ENCODE measurements around the gene RDH16.
"Not testable (repeated sequence)": the region's sequence is repeated elsewhere in the genome, so short reads cannot be mapped to it uniquely, and the experiment has no call there.

Gene RDH16

DNA sequence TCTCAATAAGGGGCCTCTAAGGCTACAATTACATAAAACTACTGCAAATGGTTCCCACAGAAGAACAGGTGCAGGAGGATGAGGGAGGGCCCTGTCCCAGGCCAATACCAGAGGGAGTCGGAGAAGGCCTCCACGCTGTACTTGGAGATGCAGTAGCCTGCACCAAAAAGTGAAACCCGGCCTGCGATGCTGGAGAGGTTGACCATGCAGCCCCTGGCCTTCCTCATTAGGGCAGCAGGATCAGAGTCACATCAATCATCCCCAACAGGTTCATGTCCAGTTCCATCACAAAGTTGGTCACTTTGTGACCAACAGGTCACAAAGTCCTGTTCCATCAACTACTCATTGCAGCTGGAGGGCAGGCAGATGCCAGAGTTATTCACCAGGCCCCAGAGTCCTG, 26.0 kb upstream of the RDH16 start:
- H3K9ac ChIP-seq (ENCODE audit: low read length), result no peak overlapping the region
- no peak overlapping the region for H3K27ac ChIP-seq (ENCODE audit: low read depth, low read length)
- H3K36me3 ChIP-seq (ENCODE audit: control insufficient read depth, insufficient read depth, low read length), result no peaks in the 10 kb centered on the region
- no peaks in the 10 kb centered on the region for H3K4me1 ChIP-seq (ENCODE audit: control insufficient read depth, insufficient read depth, low read length)
- no peaks in the 10 kb centered on the region for H3K27me3 ChIP-seq (ENCODE audit: control insufficient read depth, insufficient read depth, low read length)
- no peak overlapping the region for H3K4me3 ChIP-seq (ENCODE audit: low read length)

DNA sequence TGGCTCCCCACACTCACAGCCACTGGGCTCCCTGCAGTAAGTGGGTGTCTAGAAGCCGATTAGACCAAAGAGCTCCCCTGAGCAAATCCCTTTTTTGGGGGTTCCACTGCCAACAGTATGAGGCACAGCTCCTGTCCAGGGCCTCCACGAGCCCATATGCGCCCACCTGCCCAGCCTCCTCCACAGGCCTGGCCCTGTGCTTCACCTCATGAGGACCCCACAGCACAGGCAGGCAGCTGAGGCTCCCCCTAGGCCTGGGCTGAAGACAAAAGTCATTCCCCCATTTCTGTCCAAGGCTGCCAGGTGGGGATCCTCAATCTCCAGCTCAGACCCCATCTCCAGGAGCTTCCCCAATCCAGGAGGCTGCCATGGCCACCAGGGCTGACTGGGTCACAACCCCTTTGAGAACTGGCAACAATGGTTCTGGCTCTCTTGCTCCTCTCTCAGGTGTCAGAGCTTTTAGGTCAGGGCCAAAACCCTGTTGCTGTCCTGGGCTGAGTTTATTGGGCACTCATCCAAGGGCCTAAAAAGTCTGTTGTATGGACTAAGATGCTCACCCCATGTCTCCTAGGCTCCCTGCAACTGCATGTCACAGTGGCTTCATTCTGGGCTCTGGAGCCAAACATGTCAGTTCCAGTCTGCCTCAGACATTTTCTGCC, 25.3 kb upstream of the RDH16 start:
- not testable (repeated sequence) for H3K4me3 ChIP-seq (ENCODE audit: low read length); H3K27me3 ChIP-seq (ENCODE audit: control insufficient read depth, insufficient read depth, low read length); H3K27ac ChIP-seq (ENCODE audit: low read depth, low read length); H3K4me1 ChIP-seq (ENCODE audit: control insufficient read depth, insufficient read depth, low read length); H3K9ac ChIP-seq (ENCODE audit: low read length); H3K36me3 ChIP-seq (ENCODE audit: control insufficient read depth, insufficient read depth, low read length)

DNA sequence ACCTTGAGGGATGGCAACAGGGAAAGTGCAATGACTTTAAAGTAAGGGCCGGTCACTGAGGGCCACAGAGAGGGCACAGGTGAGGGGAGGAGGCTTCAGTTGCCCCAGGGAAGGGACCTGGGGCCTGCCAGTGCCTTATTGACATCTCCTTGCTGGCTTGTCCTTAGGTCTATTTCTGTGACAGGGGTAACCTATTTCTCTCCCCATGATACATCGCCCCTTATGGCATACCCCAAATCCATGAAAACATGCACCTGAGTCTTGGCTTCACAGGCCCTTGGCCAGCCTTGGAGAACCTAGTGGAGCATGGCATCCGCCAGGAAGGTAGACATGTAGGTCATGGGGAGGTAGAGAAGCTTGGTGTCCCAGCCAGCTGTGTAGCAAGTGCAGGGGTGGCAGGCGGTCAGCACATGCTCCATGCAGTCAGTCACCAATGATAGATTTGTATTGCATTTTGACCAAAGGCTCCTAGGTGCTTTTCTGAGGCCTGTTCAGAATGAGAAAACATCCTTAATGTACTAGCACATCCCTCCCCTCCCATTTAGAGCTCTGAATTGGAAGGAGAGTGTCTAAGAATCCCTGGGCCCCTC, 23.6 kb upstream of the RDH16 start:
- H3K9ac ChIP-seq (ENCODE audit: low read length), result no peak overlapping the region
- no peaks in the 10 kb centered on the region for H3K36me3 ChIP-seq (ENCODE audit: control insufficient read depth, insufficient read depth, low read length)
- no peaks in the 10 kb centered on the region for H3K4me1 ChIP-seq (ENCODE audit: control insufficient read depth, insufficient read depth, low read length)
- H3K4me3 ChIP-seq (ENCODE audit: low read length), result no peak overlapping the region
- H3K27me3 ChIP-seq (ENCODE audit: control insufficient read depth, insufficient read depth, low read length), result no peaks in the 10 kb centered on the region
- no peak overlapping the region for H3K27ac ChIP-seq (ENCODE audit: low read depth, low read length)

DNA sequence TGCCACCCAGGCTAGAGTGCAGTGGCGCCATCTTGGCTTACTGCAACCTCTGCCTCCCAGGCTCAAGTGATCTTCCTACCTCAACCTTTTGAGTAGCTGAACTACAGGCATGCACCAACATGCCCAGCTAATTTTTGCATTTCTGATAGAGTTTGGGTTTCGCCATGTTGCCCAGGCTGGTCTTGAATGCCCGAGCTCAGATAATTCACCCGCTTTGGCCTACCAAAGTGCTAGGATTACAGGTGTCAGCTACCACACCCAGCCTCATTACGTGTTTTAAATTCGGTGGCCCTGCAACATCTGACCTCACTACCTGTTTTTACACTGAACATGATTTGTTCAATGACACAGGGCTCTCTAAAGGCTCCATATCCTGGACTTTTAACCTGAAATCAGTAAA, 22.9 kb upstream of the RDH16 start:
- no peak overlapping the region for H3K9ac ChIP-seq (ENCODE audit: low read length)

DNA sequence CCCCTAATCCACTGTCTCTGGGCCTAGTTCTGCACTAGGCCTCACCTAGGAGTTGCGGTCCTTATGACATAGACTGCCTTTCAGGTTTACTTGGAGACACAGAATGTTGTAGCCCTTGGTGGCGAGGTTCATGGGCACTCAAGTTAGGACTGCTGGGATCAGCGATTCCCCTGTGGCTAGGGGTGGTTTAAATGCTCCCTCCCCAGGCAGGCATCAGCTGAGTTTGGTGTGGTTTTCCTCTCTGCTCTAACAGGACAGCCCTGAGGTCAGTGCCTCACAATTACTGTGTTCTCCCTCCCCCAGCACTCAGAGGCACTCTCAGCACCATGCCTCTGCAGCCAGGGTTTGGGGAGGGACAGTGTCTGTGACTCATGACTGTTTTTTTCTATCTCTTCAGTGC, 22.2 kb upstream of the RDH16 start:
- H3K9ac ChIP-seq (ENCODE audit: low read length), result no peak overlapping the region
- no peaks in the 10 kb centered on the region for H3K36me3 ChIP-seq (ENCODE audit: control insufficient read depth, insufficient read depth, low read length)
- H3K4me1 ChIP-seq (ENCODE audit: control insufficient read depth, insufficient read depth, low read length), result no peaks in the 10 kb centered on the region
- H3K27me3 ChIP-seq (ENCODE audit: control insufficient read depth, insufficient read depth, low read length), result no peaks in the 10 kb centered on the region
- H3K27ac ChIP-seq (ENCODE audit: low read depth, low read length), result no peak overlapping the region
- H3K4me3 ChIP-seq (ENCODE audit: low read length), result no peak overlapping the region

More for the DNA sequence above, 22.9 kb upstream of the RDH16 start:
- no peaks in the 10 kb centered on the region for H3K27me3 ChIP-seq (ENCODE audit: control insufficient read depth, insufficient read depth, low read length)
- H3K4me1 ChIP-seq (ENCODE audit: control insufficient read depth, insufficient read depth, low read length), result no peaks in the 10 kb centered on the region
- no peak overlapping the region for H3K27ac ChIP-seq (ENCODE audit: low read depth, low read length)
- no peaks in the 10 kb centered on the region for H3K36me3 ChIP-seq (ENCODE audit: control insufficient read depth, insufficient read depth, low read length)
- no peak overlapping the region for H3K4me3 ChIP-seq (ENCODE audit: low read length)

DNA sequence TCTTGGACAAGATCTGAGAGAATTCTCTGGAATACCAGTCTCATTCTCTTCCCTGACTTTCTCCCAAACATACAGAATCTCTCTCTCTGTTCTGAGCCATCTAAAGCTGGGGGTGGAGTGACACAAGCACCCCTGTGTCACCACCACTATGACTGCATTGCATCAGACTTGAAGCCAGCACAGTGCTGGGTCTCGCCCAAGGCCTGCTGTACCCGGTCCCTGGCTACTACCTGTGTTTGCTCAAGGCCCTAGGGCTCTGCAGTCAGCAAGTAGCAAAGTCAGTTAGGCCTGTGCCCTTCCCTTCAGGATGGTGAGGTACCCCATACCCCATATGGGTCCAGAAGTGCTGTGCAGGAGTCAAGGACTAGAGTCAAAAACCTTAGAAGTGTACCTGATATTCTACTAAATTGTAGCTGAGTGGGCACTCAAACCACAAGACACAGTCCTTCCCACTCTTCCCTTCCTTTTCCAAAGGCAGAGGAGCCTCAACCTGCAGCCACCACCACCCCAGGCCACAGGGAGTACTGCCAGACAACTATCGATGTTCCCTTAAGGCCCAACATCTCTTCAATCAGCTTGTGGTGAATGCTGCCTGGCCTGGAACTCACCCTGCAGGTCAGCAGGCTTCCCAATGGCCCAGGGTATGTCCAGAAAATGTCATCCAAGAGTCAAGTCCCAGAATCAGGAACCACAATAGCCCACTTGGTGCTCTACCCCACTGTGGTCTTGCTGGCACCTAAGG, 21.2 kb upstream of the RDH16 start:
- Histone ChIP-seq H3K4me1 (ENCODE audit: control insufficient read depth, insufficient read depth, low read length) (no peaks in the 10 kb centered on the region), H3K27me3 (ENCODE audit: control insufficient read depth, insufficient read depth, low read length) (no peaks in the 10 kb centered on the region)

DNA sequence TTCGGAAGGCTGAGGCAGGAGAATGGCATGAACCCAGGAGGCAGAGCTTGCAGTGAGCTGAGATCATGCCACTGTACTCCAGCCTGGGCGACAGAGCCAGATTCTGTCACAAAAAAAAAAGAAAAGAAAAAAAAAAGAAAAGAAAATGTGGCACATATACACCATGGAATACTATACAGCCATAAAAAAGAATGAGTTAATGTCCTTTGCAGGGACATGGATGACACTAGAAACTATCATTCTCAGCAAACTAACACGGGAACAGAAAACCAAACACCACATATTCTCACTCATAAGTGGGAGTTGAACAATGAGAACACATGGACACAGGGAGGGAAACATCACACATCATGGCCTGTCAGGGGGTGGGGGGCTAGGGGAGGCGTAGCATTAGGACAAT, 20.0 kb upstream of the RDH16 start:
- not testable (repeated sequence) for H3K4me1 ChIP-seq (ENCODE audit: control insufficient read depth, insufficient read depth, low read length); H3K4me3 ChIP-seq (ENCODE audit: low read length); H3K9ac ChIP-seq (ENCODE audit: low read length); H3K27me3 ChIP-seq (ENCODE audit: control insufficient read depth, insufficient read depth, low read length); H3K27ac ChIP-seq (ENCODE audit: low read depth, low read length); H3K36me3 ChIP-seq (ENCODE audit: control insufficient read depth, insufficient read depth, low read length)

More for the DNA sequence above, 21.2 kb upstream of the RDH16 start:
- no peak overlapping the region for H3K27ac ChIP-seq (ENCODE audit: low read depth, low read length)
- no peak overlapping the region for H3K4me3 ChIP-seq (ENCODE audit: low read length)
- no peaks in the 10 kb centered on the region for H3K36me3 ChIP-seq (ENCODE audit: control insufficient read depth, insufficient read depth, low read length)
- H3K9ac ChIP-seq (ENCODE audit: low read length), result no peak overlapping the region

DNA sequence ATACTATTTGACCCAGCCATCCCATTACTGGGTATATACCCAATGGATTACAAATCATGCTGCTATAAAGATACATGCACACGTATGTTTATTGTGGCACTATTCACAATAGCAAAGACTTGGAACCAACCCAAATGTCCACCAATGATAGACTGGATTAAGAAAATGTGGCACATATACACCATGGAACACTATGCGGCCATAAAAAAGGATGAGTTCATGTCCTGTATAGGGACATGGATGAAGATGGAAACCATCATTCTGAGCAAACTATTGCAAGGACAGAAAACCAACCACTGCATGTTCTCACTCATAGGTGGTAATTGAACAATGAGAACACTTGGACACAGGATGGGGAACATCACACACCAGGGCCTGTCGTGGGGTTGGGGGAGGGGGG, 16.8 kb upstream of the RDH16 start:
- not testable (repeated sequence) for H3K4me1 ChIP-seq (ENCODE audit: control insufficient read depth, insufficient read depth, low read length); H3K36me3 ChIP-seq (ENCODE audit: control insufficient read depth, insufficient read depth, low read length); H3K27me3 ChIP-seq (ENCODE audit: control insufficient read depth, insufficient read depth, low read length); H3K4me3 ChIP-seq (ENCODE audit: low read length); H3K27ac ChIP-seq (ENCODE audit: low read depth, low read length); H3K9ac ChIP-seq (ENCODE audit: low read length)

DNA sequence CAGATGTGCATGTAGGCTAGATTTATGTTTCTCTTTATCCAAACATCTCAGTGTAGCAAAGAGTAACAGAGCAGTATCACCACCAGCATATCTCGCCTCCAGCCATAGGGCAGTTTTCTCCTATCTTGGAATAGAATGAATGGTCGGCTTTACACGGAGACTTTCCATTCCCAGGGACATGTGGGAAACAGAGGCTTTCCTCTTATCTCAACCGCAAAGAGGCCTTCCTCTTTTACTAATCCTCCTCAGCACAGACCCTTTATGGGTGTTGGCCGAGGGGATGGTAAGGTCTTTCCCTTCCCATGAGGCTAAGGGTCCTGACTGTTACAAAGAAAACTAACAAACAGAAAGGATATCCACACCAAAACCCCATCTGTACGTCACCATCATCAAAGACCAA, 11.5 kb upstream of the RDH16 start:
- H3K4me1 ChIP-seq (ENCODE audit: control insufficient read depth, insufficient read depth, low read length); H3K4me3 ChIP-seq (ENCODE audit: low read length); H3K9ac ChIP-seq (ENCODE audit: low read length); H3K27ac ChIP-seq (ENCODE audit: low read depth, low read length); H3K36me3 ChIP-seq (ENCODE audit: control insufficient read depth, insufficient read depth, low read length); H3K27me3 ChIP-seq (ENCODE audit: control insufficient read depth, insufficient read depth, low read length): not testable (repeated sequence)

DNA sequence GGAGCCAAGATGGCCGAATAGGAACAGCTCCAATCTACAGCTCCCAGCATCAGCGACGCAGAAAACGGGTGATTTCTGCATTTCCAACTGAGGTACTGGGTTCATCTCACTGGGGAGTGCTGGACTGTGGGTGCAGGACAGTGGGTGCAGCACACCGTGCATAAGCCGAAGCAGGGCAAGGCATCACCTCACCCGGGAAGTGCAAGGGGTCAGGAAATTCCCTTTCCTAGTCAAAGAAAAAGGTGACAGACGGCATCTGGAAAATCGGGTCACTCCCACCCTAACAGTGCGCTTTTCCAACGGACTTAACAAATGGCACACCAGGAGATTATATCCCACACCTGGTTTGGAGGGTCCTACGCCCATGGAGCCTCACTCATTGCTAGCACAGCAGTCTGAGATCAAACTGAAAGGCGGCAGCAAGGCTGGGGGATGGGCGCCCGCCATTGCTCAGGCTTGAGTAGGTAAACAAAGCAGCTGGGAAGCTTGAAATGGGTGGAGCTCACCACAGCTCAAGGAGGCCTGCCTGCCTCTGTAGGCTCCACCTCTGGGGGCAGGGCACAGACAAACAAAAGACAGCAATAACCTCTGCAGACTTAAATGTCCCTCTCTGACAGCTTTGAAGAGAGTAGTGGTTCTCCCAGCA, 8.7 kb upstream of the RDH16 start:
- H3K4me1 ChIP-seq (ENCODE audit: control insufficient read depth, insufficient read depth, low read length); H3K9ac ChIP-seq (ENCODE audit: low read length); H3K27me3 ChIP-seq (ENCODE audit: control insufficient read depth, insufficient read depth, low read length); H3K4me3 ChIP-seq (ENCODE audit: low read length); H3K27ac ChIP-seq (ENCODE audit: low read depth, low read length); H3K36me3 ChIP-seq (ENCODE audit: control insufficient read depth, insufficient read depth, low read length): not testable (repeated sequence)

DNA sequence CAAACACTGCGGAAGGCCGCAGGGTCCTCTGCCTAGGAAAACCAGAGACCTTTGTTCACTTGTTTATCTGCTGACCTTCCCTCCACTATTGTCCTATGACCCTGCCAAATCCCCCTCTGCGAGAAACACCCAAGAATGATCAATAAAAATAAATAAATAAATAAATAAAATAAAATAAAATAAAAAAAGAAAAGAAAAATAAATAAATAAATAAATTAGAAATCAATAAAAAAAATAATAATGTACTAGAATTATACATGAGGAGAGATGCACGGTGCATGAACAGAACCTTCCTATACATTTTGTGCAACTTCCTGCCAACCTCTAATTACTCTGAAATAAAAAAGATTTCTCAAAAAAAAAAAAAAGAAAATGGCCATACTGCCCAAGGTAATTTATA, 7.7 kb upstream of the RDH16 start:
- H3K27me3 ChIP-seq (ENCODE audit: control insufficient read depth, insufficient read depth, low read length); H3K36me3 ChIP-seq (ENCODE audit: control insufficient read depth, insufficient read depth, low read length); H3K27ac ChIP-seq (ENCODE audit: low read depth, low read length); H3K9ac ChIP-seq (ENCODE audit: low read length); H3K4me3 ChIP-seq (ENCODE audit: low read length); H3K4me1 ChIP-seq (ENCODE audit: control insufficient read depth, insufficient read depth, low read length): not testable (repeated sequence)

DNA sequence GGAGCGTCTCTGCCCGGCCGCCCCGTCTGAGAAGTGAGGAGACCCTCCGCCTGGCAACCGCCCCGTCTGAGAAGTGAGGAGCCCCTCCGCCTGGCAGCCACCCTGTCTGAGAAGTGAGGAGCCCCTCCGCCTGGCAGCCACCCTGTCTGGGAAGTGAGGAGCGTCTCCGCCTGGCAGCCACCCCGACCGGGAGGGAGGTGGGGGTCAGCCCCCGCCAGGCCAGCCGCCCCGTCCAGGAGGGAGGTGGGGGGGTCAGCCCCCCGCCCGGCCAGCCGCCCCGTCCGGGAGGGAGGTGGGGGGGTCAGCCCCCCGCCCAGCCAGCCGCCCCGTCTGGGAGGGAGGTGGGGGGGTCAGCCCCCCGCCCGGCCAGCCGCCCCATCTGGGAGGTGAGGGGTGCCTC, 6.1 kb upstream of the RDH16 start:
- H3K27me3 ChIP-seq (ENCODE audit: control insufficient read depth, insufficient read depth, low read length); H3K4me3 ChIP-seq (ENCODE audit: low read length); H3K27ac ChIP-seq (ENCODE audit: low read depth, low read length); H3K4me1 ChIP-seq (ENCODE audit: control insufficient read depth, insufficient read depth, low read length); H3K36me3 ChIP-seq (ENCODE audit: control insufficient read depth, insufficient read depth, low read length); H3K9ac ChIP-seq (ENCODE audit: low read length): not testable (repeated sequence)
